ENCODE measurements around the gene RABEPK.
A peak's percentile ranks its signal among the peaks of the same experiment; 100 is the strongest.

DNA sequence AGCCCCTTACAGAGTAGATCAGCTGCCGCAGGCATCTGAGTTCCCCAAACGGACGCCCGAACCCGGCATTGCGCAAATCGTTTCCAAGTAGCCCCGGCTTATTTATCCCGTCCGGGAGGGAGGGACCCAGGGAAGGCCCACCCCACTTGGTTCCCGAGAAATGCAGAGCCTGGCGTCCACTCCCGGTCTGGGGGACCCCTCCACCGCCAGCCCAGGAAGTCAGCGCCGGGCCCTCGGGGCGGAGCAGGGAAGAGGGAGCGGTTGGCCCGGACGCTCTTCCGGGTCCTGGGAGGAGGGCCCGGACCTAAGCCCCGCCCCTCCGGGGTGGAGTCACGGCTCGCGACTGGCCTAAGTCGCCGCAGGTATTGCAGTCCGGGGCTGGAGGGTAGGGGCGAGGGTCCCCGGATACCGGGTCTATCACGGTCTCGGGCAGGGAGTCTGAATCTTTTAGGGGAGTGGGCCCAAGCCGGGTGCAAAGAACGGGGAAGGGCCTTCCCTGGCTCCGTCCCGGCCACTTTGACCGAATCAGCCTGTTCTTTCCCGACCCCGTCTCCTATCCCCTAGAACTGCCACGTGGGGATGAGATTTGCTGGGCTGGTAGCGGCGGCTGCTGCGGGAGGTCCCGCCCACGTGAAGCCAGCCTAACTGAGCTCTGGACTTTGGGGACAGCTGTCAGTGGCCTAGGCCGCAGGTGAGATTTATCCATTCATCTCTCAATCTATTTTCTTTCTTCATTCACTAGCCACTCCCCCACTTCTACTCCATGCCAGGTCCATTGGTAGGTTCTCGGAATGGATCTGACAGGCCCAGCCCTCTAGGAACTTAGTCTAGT is at the start of gene RABEPK:
- TF ChIP-seq POLR2A (IDR thresholded peaks at IDR 0.05) (peak in 1 of 2 donors; percentile 62), POLR2AphosphoS5 (IDR thresholded peaks at IDR 0.05) (peak in 1 of 3 donors; percentile 66)
- TF ChIP-seq, protein P1, sequence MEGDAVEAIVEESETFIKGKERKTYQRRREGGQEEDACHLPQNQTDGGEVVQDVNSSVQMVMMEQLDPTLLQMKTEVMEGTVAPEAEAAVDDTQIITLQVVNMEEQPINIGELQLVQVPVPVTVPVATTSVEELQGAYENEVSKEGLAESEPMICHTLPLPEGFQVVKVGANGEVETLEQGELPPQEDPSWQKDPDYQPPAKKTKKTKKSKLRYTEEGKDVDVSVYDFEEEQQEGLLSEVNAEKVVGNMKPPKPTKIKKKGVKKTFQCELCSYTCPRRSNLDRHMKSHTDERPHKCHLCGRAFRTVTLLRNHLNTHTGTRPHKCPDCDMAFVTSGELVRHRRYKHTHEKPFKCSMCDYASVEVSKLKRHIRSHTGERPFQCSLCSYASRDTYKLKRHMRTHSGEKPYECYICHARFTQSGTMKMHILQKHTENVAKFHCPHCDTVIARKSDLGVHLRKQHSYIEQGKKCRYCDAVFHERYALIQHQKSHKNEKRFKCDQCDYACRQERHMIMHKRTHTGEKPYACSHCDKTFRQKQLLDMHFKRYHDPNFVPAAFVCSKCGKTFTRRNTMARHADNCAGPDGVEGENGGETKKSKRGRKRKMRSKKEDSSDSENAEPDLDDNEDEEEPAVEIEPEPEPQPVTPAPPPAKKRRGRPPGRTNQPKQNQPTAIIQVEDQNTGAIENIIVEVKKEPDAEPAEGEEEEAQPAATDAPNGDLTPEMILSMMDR (IDR thresholded peaks at IDR 0.05) = no peak

Data from suprapubic skin (tissue), 4 donors.